Measurements from ENCODE around the gene ATP6V1B1.

The ATP6V1B1 gene

DNA sequence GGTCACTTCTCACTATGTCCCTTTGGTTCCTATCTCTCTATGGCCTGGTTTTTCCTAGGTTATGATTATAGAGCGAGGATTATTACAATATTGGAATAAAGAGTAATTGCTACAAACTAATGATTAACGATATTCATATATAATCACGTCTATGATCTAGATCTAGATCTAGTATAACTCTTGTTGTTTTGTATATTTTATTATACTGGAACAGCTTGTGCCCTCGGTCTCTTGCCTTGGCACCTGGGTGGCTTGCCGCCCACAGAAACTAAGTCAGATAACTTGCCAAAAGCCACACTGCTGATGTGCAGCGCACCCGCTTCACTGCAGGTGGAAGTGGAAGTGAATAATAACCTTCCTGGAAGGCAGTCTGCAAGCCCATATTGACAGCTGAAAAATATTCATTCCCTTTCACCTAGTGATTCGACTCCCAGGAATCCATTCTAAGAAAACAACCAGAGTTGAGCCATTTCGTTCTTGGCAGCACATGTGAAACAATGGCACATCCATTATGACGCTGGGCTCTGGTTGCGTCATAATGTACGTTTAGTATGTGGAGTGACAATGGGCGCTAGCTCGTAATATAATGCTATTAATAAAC, 42.0 kb downstream of the ATP6V1B1 start:
- peak; percentile 46 for DNase-seq

DNA sequence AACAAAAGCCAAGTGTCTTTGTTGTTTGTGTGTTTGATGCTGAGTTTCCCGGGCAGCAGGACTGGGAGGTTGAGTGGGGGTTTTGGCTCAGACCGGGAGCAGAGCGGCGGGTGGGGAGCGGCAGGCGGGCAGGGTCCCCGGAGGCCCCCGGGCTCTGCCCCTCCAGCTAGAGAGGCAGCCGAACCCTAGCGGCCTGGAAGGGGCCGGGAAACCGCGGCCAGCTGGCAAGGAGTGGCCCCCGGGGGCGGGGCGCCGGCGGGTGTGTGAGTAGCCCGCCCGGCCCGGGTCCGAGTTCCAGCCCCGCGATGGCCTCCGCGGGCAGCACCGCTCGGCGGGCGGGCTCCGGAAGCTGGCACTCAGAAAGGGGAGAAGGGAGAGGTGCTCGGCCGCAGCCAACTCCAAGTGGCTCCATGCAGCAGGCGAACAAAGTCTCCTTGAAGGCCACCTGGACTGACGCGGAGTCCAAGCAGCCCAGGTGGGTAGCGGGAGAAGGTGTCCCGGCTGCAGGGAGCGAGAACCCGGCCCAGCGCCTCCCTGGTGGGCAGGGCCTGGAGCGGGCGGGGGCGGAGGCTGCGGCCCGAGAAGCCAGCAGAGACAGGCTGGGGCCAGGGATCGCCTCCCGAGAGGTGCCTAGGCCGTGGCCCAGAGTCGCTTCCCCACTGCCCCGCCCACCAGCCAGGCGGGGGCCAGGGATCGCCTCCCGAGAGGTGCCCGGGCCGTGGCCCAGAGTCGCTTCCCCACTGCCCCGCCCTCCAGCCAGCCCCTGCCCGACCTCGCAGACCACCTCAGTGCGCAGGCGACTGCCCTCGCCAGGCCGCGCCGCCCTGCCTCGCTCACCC, 42.9 kb downstream of the ATP6V1B1 start, which contains the start of gene ANKRD53:
Gene ANKRD53 (plus strand): TSS at position 290 of the 839 bp plus-strand sequence. CDS start 16 bp downstream, at position 306.
- peak; percentile 38 for DNase-seq

- no peak for DNase-seq
Observed at GRCh38 chr2:70979180-70979488, 43.4 kb downstream of the ATP6V1B1 start.

- no peak for DNase-seq
Observed at GRCh38 chr2:70979626-70980025, 43.9 kb downstream of the ATP6V1B1 start.

DNA sequence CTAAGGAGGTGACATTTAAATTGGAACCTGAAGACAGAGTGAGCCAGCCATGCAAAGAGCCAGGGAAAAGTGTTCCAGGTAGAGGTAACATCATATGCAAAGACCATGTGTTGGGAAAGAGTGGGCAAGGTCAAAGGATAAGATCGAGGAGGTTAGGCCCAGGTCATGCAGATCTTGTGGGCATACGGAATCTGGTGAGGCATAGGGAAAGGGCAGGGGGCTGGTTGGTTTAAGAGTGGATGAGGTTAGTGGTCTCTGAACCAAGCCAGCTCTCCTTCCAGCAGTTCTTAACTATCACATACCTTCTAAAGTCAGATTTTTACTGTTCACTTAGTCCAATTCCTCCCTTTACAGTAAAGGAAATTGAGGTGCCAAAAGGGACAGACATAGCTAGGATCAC, 45.7 kb downstream of the ATP6V1B1 start:
- no peak for DNase-seq

- no peak for DNase-seq
Observed at GRCh38 chr2:70981866-70982810, 46.4 kb downstream of the ATP6V1B1 start.

- DNase-seq, result no peak
Observed at GRCh38 chr2:70982971-70983370, 47.3 kb downstream of the ATP6V1B1 start.

GRCh38 chr2:70983506-70984227, 48.0 kb downstream of the ATP6V1B1 start:
- no peak for DNase-seq

DNA sequence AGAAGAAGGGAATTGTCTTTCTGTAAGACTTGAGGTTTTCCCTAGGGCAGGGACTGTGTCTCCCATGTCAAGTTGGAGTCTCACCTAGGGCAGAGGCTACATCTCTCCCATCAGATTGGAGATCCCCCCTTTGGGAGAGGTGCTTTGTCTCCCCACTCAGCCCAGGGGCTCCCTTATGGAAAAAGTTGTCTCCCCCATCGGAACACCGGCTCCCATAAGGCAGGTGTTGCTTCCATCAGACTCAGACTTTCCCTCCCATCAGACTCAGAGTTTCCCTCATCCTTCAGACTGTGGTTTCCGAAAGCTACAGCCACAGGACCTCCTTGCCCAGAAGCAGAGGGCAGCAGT, 48.5 kb downstream of the ATP6V1B1 start:
- DNase-seq, result no peak

GRCh38 chr2:70984576-70985282, 49.0 kb downstream of the ATP6V1B1 start:
- no peak for DNase-seq

- no peak for DNase-seq
Observed at GRCh38 chr2:70985283-70985688, 49.6 kb downstream of the ATP6V1B1 start.

DNA sequence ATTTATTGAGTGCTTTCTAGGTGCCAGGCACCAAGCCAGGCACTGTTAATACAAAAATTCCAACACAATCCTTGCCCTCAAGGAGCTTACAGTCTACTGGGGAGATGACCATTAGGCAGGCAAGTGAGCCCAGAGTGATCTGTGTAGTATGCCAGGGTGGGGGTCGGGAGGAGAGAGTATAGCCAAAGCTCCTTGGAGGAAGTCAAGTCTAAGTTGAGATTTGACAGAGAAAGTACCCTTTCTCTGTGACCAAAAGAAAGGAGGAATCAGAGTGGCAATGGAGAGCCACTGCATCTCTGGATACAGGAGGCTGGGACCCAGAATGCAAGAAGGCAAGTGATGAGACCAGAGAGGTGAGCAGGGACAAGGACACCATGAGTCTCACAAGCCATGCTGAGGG, 50.3 kb downstream of the ATP6V1B1 start:
- no peak for DNase-seq

DNA sequence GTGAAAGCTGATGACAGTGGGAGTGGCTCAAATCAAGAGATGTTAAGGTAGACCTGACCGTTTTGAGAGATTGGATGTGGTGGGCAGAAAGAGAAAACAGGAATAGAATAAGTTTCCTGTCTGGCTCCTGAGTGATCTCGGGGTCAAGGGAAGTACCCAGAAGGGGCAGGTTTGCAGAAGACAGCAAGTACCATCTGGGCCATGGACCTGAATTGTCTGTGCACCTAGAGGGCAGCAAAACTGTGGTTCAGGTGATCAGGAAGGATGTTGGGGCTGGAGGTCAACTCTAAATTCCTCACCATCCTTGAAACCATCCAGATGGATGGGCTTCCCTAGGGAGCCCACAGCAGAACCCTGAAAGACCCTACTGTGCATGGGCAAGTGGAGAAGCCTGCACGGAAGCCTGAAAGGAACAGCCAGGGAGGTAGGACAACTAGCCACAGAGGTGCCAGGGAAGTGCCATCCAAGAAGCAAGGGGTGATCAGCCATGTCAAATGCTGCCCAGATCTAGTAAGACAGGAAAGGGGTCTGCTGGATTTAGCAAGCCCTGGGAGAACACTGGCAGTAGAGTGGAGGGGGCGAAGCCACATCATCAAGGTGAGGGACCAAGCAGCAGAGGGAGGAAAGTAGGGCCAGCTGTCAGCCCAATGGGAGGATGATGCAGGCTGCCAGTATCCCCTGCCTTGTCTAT, 50.9 kb downstream of the ATP6V1B1 start:
- DNase-seq, result no peak

GRCh38 chr2:70987386-70987785, 51.7 kb downstream of the ATP6V1B1 start:
- DNase-seq, result no peak

DNA sequence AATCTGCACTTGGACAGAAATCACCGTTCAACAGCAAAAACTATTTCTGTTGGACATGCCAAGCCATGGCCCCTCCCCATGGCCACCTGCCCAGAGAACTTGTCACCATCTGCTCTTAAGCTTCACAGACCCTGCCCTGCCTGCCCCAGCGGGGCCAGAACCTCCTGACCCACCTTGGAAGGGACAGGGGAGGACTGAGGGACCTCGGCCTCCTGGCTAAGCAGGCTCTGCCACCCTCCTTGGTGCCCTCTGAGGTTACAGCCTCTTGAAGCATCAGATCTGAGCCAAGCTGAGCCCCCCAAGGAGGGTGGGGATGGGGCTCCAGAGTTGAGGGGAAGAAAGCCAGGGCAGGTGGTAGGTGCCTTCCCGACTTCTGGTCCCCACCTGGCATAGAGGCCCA, 52.5 kb downstream of the ATP6V1B1 start:
- no peak for DNase-seq

DNA sequence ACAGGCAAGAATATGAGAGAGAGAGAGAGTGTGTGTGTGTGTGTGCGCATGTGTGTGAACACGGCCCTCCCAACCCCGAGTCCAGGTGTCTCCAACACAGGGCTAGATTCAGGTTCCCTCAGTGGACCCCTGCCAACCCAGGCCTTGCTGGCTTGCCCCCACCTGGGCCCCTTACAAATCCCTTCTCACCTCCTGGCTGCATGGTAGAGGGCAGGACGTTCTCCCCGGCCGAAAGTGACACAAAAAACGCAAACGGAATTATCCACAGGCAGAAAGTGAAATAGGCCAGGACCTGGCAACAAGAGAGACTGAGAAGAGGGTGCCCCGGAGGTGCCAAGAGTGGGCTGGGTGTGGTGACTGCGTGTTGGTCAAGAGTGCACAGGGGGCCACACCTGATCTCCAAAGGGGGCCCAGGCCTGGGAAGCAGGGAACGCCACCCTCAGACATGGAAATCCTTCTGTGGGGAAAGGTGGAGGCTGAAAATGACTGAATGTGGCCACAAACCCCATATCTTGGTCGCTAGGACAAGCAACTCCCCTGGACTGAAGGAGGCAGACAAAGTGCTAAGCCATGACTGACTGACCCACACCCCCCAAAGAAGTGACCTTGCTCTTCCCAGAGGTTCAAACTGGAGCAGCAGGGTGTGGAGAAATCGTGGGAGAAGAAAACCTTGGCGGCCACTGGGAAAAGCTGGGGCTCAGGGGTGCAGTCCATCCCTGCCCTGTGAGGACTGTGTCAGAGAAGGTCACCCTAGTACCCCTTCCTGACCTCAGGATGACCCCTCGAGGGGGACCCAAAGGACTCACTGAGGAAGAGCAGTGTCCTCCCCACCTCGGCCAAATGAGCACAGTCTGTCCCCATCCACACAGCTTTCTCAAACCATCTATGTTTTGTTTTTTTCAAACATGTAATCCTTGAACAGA, 53.3 kb downstream of the ATP6V1B1 start:
- no peak for DNase-seq

GRCh38 chr2:70990216-70990615, 54.5 kb downstream of the ATP6V1B1 start:
- DNase-seq, result no peak

- DNase-seq, result no peak
Observed at GRCh38 chr2:70991142-70991541, 55.4 kb downstream of the ATP6V1B1 start.

- DNase-seq, result no peak
Observed at GRCh38 chr2:70991742-70992141, 56.0 kb downstream of the ATP6V1B1 start.
